ENCODE results near the gene IMMT.

IMMT gene

DNA sequence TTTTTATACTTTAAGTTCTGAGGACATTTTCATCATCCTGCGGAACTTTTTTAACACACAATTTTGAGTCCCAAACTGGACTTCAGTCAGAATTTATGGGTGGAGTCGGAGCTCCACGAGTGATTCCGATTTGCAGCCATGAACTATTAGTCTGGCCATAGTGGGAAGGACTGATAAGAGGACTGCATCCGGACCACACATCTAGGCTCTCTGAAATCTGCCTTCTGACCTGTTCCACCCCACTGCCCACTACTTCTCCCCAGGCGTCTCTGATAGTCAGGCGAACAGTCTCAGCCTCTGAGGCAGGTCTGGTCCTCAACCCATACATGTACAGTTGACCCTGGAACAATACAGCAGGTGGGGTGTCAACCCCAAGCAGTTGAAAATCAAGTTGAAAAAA, 9.2 kb upstream of the IMMT start:
- no peak overlapping the region for H2AFZ ChIP-seq (ENCODE audit: low read depth, low read length)
- no peak for DNase-seq
- no peaks in the 10 kb centered on the region for H4K20me1 ChIP-seq (ENCODE audit: insufficient read depth, low read length)
- ATAC-seq (ENCODE audit: insufficient read depth, low read depth), result no peak
- H3K9ac ChIP-seq (ENCODE audit: low read depth, low read length), result no peak overlapping the region
- no peak overlapping the region for H3K4me3 ChIP-seq (ENCODE audit: low read depth in 1 of 2, low read length in 2 of 2)
- H3K79me2 ChIP-seq (ENCODE audit: insufficient read depth, low read length), result peaks cover 51% of the 10 kb centered on the region
- no peaks in the 10 kb centered on the region for H3K27me3 ChIP-seq (ENCODE audit: insufficient read depth, low read length, poor library complexity)
- peaks cover 36% of the 10 kb centered on the region for H3K36me3 ChIP-seq (ENCODE audit: insufficient read depth, low read length)
- no peak for TF ChIP-seq EZH2 (IDR thresholded peaks at IDR 0.05; ENCODE audit: borderline replicate concordance, low read depth, low read length, severe bottlenecking)
- H3K27ac ChIP-seq (ENCODE audit: low read length), result no peak overlapping the region
- H3K4me2 ChIP-seq (ENCODE audit: insufficient read depth, low read length), result no peak overlapping the region
- peaks cover 17% of the 10 kb centered on the region for H3K4me1 ChIP-seq (ENCODE audit: insufficient read depth, low read length)
- no peaks in the 10 kb centered on the region for H3K9me3 ChIP-seq (ENCODE audit: insufficient read depth, low read length, severe bottlenecking)

- no peak overlapping the region for H3K4me2 ChIP-seq (ENCODE audit: insufficient read depth, low read length)
- H3K79me2 ChIP-seq (ENCODE audit: insufficient read depth, low read length), result peaks cover 53% of the 10 kb centered on the region
- TF ChIP-seq CTCF (IDR thresholded peaks at IDR 0.05; ENCODE audit: borderline replicate concordance, extremely low read depth, low read length, poor library complexity, severe bottlenecking) (no peak), EZH2 (IDR thresholded peaks at IDR 0.05; ENCODE audit: borderline replicate concordance, low read depth, low read length, severe bottlenecking) (no peak)
- H4K20me1 ChIP-seq (ENCODE audit: insufficient read depth, low read length), result no peaks in the 10 kb centered on the region
- H3K4me1 ChIP-seq (ENCODE audit: insufficient read depth, low read length), result peaks cover 21% of the 10 kb centered on the region
- H3K36me3 ChIP-seq (ENCODE audit: insufficient read depth, low read length), result peaks cover 29% of the 10 kb centered on the region
- H3K27ac ChIP-seq (ENCODE audit: low read length), result no peak overlapping the region
- no peak for DNase-seq
- no peaks in the 10 kb centered on the region for H3K27me3 ChIP-seq (ENCODE audit: insufficient read depth, low read length, poor library complexity)
- ATAC-seq (ENCODE audit: insufficient read depth, low read depth), result no peak
- no peak overlapping the region for H3K9ac ChIP-seq (ENCODE audit: low read depth, low read length)
- no peaks in the 10 kb centered on the region for H3K9me3 ChIP-seq (ENCODE audit: insufficient read depth, low read length, severe bottlenecking)
- H2AFZ ChIP-seq (ENCODE audit: low read depth, low read length), result no peak overlapping the region
- no peak overlapping the region for H3K4me3 ChIP-seq (ENCODE audit: low read depth in 1 of 2, low read length in 2 of 2)
Measured at GRCh38 chr2:86203614-86204013, 8.4 kb upstream of the IMMT start.

- no peaks in the 10 kb centered on the region for H4K20me1 ChIP-seq (ENCODE audit: insufficient read depth, low read length)
- no peaks in the 10 kb centered on the region for H3K9me3 ChIP-seq (ENCODE audit: insufficient read depth, low read length, severe bottlenecking)
- ATAC-seq (ENCODE audit: insufficient read depth, low read depth) (no peak), DNase-seq (no peak)
- no peaks in the 10 kb centered on the region for H3K27me3 ChIP-seq (ENCODE audit: insufficient read depth, low read length, poor library complexity)
- H3K4me2 ChIP-seq (ENCODE audit: insufficient read depth, low read length), result no peak overlapping the region
- H3K4me3 ChIP-seq (ENCODE audit: low read depth in 1 of 2, low read length in 2 of 2), result no peak overlapping the region
- H3K9ac ChIP-seq (ENCODE audit: low read depth, low read length), result no peak overlapping the region
- no peak overlapping the region for H2AFZ ChIP-seq (ENCODE audit: low read depth, low read length)
- peaks cover 20% of the 10 kb centered on the region for H3K36me3 ChIP-seq (ENCODE audit: insufficient read depth, low read length)
- peaks cover 53% of the 10 kb centered on the region for H3K79me2 ChIP-seq (ENCODE audit: insufficient read depth, low read length)
- peaks cover 26% of the 10 kb centered on the region for H3K4me1 ChIP-seq (ENCODE audit: insufficient read depth, low read length)
- no peak for TF ChIP-seq CTCF (IDR thresholded peaks at IDR 0.05; ENCODE audit: borderline replicate concordance, extremely low read depth, low read length, poor library complexity, severe bottlenecking)
- no peak for TF ChIP-seq EZH2 (IDR thresholded peaks at IDR 0.05; ENCODE audit: borderline replicate concordance, low read depth, low read length, severe bottlenecking)
- H3K27ac ChIP-seq (ENCODE audit: low read length), result no peak overlapping the region
Measured at GRCh38 chr2:86202702-86203101, 7.4 kb upstream of the IMMT start.

- TF ChIP-seq CTCF (IDR thresholded peaks at IDR 0.05; ENCODE audit: borderline replicate concordance, extremely low read depth, low read length, poor library complexity, severe bottlenecking) (no peak), EZH2 (IDR thresholded peaks at IDR 0.05; ENCODE audit: borderline replicate concordance, low read depth, low read length, severe bottlenecking) (no peak)
- H4K20me1 ChIP-seq (ENCODE audit: insufficient read depth, low read length), result no peaks in the 10 kb centered on the region
- H3K9me3 ChIP-seq (ENCODE audit: insufficient read depth, low read length, severe bottlenecking), result no peaks in the 10 kb centered on the region
- no peak overlapping the region for H3K27ac ChIP-seq (ENCODE audit: low read length)
- H3K4me1 ChIP-seq (ENCODE audit: insufficient read depth, low read length), result peaks cover 26% of the 10 kb centered on the region
- ATAC-seq (ENCODE audit: insufficient read depth, low read depth), result no peak
- no peak overlapping the region for H3K4me2 ChIP-seq (ENCODE audit: insufficient read depth, low read length)
- H3K36me3 ChIP-seq (ENCODE audit: insufficient read depth, low read length), result peaks cover 16% of the 10 kb centered on the region
- H3K27me3 ChIP-seq (ENCODE audit: insufficient read depth, low read length, poor library complexity), result no peaks in the 10 kb centered on the region
- no peak overlapping the region for H3K9ac ChIP-seq (ENCODE audit: low read depth, low read length)
- no peak overlapping the region for H2AFZ ChIP-seq (ENCODE audit: low read depth, low read length)
- peaks cover 53% of the 10 kb centered on the region for H3K79me2 ChIP-seq (ENCODE audit: insufficient read depth, low read length)
- no peak for DNase-seq
- no peak overlapping the region for H3K4me3 ChIP-seq (ENCODE audit: low read depth in 1 of 2, low read length in 2 of 2)
Measured at GRCh38 chr2:86202336-86202692, 7.1 kb upstream of the IMMT start.

All from DND-41 (cell line).